Astrocyte (in vitro differentiated cells and primary cell): ENCODE results near the gene BRD8.

Source experiments
- EZH2 ChIP-seq: IDR thresholded peaks from 2 replicates; pipeline ENCODE4 v1.6.1; 2012; ENCODE audit warnings: mild to moderate bottlenecking, low read length, inconsistent platforms; ENCODE audit not compliant: insufficient read depth
- TF ChIP-seq, protein P1 (sequence below): IDR thresholded peaks from 2 replicates; pipeline ENCODE4 v1.5.1; 2011; ENCODE audit warnings: low read depth, mild to moderate bottlenecking, inconsistent platforms, low read length, moderate library complexity; ENCODE audit not compliant: insufficient read depth

DNA sequence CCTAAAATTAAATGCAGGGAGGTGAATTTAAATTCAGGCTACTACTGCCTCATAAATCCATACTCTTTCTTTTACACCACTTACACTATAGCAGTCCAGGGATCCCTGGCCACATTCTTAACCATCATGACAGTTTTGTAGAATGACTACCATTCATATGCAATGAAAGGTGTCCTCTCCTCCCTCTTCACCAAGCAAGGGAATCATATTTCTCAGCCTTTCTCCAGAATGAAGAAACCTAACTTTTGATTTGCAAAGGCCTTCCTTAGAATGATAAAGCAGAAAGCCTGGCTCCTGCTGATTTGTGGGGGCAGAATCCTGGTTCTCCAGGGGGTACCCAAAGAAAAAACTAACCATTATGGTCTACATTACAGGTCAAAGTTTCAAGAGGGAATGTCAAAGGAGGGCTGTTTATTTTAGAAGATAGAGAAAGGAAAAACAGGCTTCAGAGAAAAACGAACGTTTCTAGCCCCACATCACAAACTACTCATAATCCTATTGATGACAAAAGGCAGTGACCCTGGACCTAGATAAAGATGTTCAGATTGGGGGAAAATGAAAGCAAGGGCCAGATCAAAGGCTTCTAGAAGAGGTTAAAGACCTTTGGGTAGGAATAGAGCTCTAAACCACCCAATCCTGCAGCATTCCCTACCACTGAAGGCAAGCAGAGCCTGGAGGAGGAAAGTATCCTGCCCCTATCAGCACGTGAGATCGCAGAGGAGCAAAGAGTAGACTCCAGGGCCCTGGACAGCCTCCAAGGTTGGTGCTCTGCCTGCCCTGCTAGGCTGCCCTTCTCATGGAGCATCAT lies 83.1 kb downstream of the BRD8 start:
- no peak for TF ChIP-seq EZH2
- TF ChIP-seq, protein P1, sequence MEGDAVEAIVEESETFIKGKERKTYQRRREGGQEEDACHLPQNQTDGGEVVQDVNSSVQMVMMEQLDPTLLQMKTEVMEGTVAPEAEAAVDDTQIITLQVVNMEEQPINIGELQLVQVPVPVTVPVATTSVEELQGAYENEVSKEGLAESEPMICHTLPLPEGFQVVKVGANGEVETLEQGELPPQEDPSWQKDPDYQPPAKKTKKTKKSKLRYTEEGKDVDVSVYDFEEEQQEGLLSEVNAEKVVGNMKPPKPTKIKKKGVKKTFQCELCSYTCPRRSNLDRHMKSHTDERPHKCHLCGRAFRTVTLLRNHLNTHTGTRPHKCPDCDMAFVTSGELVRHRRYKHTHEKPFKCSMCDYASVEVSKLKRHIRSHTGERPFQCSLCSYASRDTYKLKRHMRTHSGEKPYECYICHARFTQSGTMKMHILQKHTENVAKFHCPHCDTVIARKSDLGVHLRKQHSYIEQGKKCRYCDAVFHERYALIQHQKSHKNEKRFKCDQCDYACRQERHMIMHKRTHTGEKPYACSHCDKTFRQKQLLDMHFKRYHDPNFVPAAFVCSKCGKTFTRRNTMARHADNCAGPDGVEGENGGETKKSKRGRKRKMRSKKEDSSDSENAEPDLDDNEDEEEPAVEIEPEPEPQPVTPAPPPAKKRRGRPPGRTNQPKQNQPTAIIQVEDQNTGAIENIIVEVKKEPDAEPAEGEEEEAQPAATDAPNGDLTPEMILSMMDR, result no peak
